ENCODE data around the gene COL19A1. TPM values are rescaled to one million over a fixed set of nuclear protein-coding genes. Genes with fewer than 3 reads are reported as not detected.

Gene COL19A1
- total RNA-seq, 4 donors from 2014 or later, result 0.19 TPM; not detected in 3

- peaks cover 0 to 1% (median 0%) of the 10 kb centered on the region in 4 donors for H3K27me3 ChIP-seq
- no peaks in the 10 kb centered on the region for H3K9me3 ChIP-seq
- H3K4me3 ChIP-seq, result no peak overlapping the region
- H3K27ac ChIP-seq, result no peak overlapping the region
- intact Hi-C loops (cut with DNase I), result no loop called here
- 85% methylated on average over 6 of the region's 6 CpGs for WGBS, 2 donors
- TF ChIP-seq POLR2A (IDR thresholded peaks at IDR 0.05) (no peak), CTCF (IDR thresholded peaks at IDR 0.05) (no peak)
- H3K36me3 ChIP-seq, result no peaks in the 10 kb centered on the region
- no peak for DNase-seq
- no peaks in the 10 kb centered on the region for H3K4me1 ChIP-seq
These were observed 321.8 kb downstream of the COL19A1 start for GRCh38 chr6:70188202-70188601.

- H3K4me1 ChIP-seq, result no peaks in the 10 kb centered on the region
- TF ChIP-seq POLR2A (IDR thresholded peaks at IDR 0.05), result no peak
- TF ChIP-seq CTCF (IDR thresholded peaks at IDR 0.05), result no peak
- H3K9me3 ChIP-seq, result no peaks in the 10 kb centered on the region
- H3K4me3 ChIP-seq, result no peak overlapping the region
- H3K27ac ChIP-seq, result no peak overlapping the region
- intact Hi-C loops (cut with DNase I), result no loop called here
- H3K36me3 ChIP-seq, result no peaks in the 10 kb centered on the region
- peaks cover 0 to 3% (median 0%) of the 10 kb centered on the region in 4 donors for H3K27me3 ChIP-seq
- no peak for DNase-seq
These were observed 328.1 kb downstream of the COL19A1 start for GRCh38 chr6:70194421-70194820.

GRCh38 chr6:70196531-70196930 is 330.2 kb downstream of the COL19A1 start:
- Histone ChIP-seq H3K4me1 (no peaks in the 10 kb centered on the region), H3K36me3 (no peaks in the 10 kb centered on the region), H3K4me3 (no peak overlapping the region), H3K27ac (no peak overlapping the region), H3K9me3 (no peaks in the 10 kb centered on the region), H3K27me3 (peaks cover 0 to 3% (median 0%) of the 10 kb centered on the region in 4 donors)
- WGBS, 2 donors, result 73 to 76% methylated on average over 2 of the region's 2 CpGs
- intact Hi-C loops (cut with DNase I), result no loop called here
- no peak for DNase-seq
- TF ChIP-seq POLR2A (IDR thresholded peaks at IDR 0.05) (no peak), CTCF (IDR thresholded peaks at IDR 0.05) (no peak)

GRCh38 chr6:70198785-70199184 is 332.4 kb downstream of the COL19A1 start:
- no peaks in the 10 kb centered on the region for H3K4me1 ChIP-seq
- no peak overlapping the region for H3K27ac ChIP-seq
- intact Hi-C loops (cut with DNase I), result no loop called here
- no peaks in the 10 kb centered on the region for H3K36me3 ChIP-seq
- 64 to 80% methylated on average over 2 of the region's 2 CpGs for WGBS, 2 donors
- H3K9me3 ChIP-seq, result no peaks in the 10 kb centered on the region
- TF ChIP-seq POLR2A (IDR thresholded peaks at IDR 0.05) (no peak), CTCF (IDR thresholded peaks at IDR 0.05) (no peak)
- no peaks in the 10 kb centered on the region for H3K27me3 ChIP-seq
- DNase-seq, result no peak
- no peak overlapping the region for H3K4me3 ChIP-seq

GRCh38 chr6:70208235-70208790 is 342.0 kb downstream of the COL19A1 start:
- no peaks in the 10 kb centered on the region for H3K9me3 ChIP-seq
- no peaks in the 10 kb centered on the region for H3K4me1 ChIP-seq
- no peak overlapping the region for H3K4me3 ChIP-seq
- no peak overlapping the region for H3K27ac ChIP-seq
- intact Hi-C loops (cut with DNase I), result no loop called here
- no peak for TF ChIP-seq POLR2A (IDR thresholded peaks at IDR 0.05)
- TF ChIP-seq CTCF (IDR thresholded peaks at IDR 0.05), result no peak
- no peaks in the 10 kb centered on the region for H3K27me3 ChIP-seq
- no peak for DNase-seq
- no peaks in the 10 kb centered on the region for H3K36me3 ChIP-seq
- 64 to 67% methylated on average over 1 of the region's 1 CpG for WGBS, 2 donors
